ENCODE measurements around the gene CECR2. TPM values are rescaled to one million over a fixed set of nuclear protein-coding genes. Genes with fewer than 3 reads are reported as not detected.

Gene CECR2
- total and polyA plus RNA-seq, 10 of the 15 experiments (the other 5 are each of a cell fraction or from before 2014, with no cell fraction given): 0.01 to 0.08 (median 0.01) TPM; not detected in 7

- Histone ChIP-seq H3K36me3 (ENCODE audit: control insufficient read depth in 2 of 2, insufficient read depth in 2 of 2, low read length in 1 of 2) (no peaks in the 10 kb centered on the region), H3K9ac (ENCODE audit: control insufficient read depth, insufficient read depth, low read length) (no peak overlapping the region), H3K27me3 (replicated peaks in 1 of 2; ENCODE audit: control insufficient read depth in 2 of 2, insufficient read depth in 2 of 2, low read length in 1 of 2) (no peaks in the 10 kb centered on the region), H3K9me3 (replicated peaks; ENCODE audit: control insufficient read depth, insufficient read depth, low read length) (no peaks in the 10 kb centered on the region), H3K4me2 (ENCODE audit: control insufficient read depth, insufficient read depth) (no peak overlapping the region), H3K4me1 (ENCODE audit: control insufficient read depth, insufficient read depth, low read length) (no peaks in the 10 kb centered on the region), H3K79me2 (ENCODE audit: control insufficient read depth, insufficient read depth, low read length) (no peaks in the 10 kb centered on the region), H2AFZ (ENCODE audit: control insufficient read depth, low read depth, low read length) (no peak overlapping the region), H3K27ac (ENCODE audit: control insufficient read depth, insufficient read depth) (no peak overlapping the region), H3K4me3 (no peak overlapping the region), H4K20me1 (ENCODE audit: control insufficient read depth, insufficient read depth) (no peaks in the 10 kb centered on the region)
- ChIA-PET RAD21 (ENCODE audit: unreplicated experiment) (no interaction called here), POLR2A (no interaction called here), SMC1A (ENCODE audit: uncharacterized antibody, unreplicated experiment) (interaction anchor here (1.0 kb wide), 1 partner anchor 67 kb away, joined by 4 read pairs; no protein-coding TSS in a partner anchor), CTCF (interaction anchor here (1.4 kb wide), 1 partner anchor 214 kb away, joined by 3 read pairs; no protein-coding TSS in a partner anchor)
- ATAC-seq (no peak), DNase-seq (ENCODE audit: low read depth, low spot score) (no peak), FAIRE-seq (no peak)
- 39% methylated on average over 3 of the region's 3 CpGs for WGBS (ENCODE audit: insufficient coverage, insufficient replicate concordance, low lambda C conversion rate, missing lambda C conversion rate)
- in situ Hi-C loops (cut with MboI): no loop called here
- intact Hi-C loops (cut with micrococcal nuclease; ENCODE audit: unreplicated experiment): no loop called here
- TF ChIP-seq PBX3 (IDR thresholded peaks at IDR 0.05; ENCODE audit: insufficient replicate concordance, low read depth, low read length) (no peak), FOXK2 (IDR thresholded peaks at IDR 0.05) (no peak), ZNF24 (IDR thresholded peaks at IDR 0.05) (no peak), CEBPZ (IDR thresholded peaks at IDR 0.05; ENCODE audit: low read depth, low read length) (no peak), SMAD5 (IDR thresholded peaks at IDR 0.05; ENCODE audit: low read depth) (no peak), TCF7 (IDR thresholded peaks at IDR 0.05; ENCODE audit: borderline replicate concordance) (no peak), ZBTB33 (IDR thresholded peaks at IDR 0.05) (no peak), MLLT1 (IDR thresholded peaks at IDR 0.05) (no peak), ZBED1 (IDR thresholded peaks at IDR 0.05; ENCODE audit: borderline replicate concordance) (no peak), CHD4 (IDR thresholded peaks at IDR 0.05) (no peak)
- no TSS peak for BruUV-seq (replicated peaks)
Measured at GRCh38 chr22:17419348-17419747, 50.1 kb downstream of the CECR2 start.
